GM19351 (cell line): ENCODE measurements around the gene LYST.

ENCODE experiments used
- ATAC-seq: cut with Tn5 transposase; IDR thresholded peaks from one replicate; pipeline ENCODE4 v1.9.1; 2021; ENCODE audit warnings: mild to moderate bottlenecking, moderate library complexity; ENCODE audit not compliant: unreplicated experiment

The LYST gene

DNA sequence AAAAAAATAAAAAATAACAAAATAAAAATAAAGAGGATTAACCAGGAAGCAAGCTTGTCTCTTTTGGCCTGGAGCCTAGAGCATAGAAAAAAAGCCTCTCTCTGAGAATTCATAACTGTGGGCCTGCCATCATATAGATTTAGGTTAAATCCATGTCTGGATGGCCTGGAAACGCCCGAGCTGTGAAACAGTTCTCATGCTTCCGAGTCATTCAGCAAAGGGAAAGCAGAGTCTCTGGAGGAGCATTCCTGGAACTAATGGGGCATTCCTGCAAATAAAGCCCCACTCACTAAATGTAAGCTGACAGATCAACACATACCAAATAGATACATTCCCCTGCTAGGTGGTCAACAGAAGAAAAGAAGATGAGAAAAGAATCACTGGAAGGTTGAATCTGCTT lies 141.3 kb downstream of the LYST start:
- no peak for ATAC-seq

DNA sequence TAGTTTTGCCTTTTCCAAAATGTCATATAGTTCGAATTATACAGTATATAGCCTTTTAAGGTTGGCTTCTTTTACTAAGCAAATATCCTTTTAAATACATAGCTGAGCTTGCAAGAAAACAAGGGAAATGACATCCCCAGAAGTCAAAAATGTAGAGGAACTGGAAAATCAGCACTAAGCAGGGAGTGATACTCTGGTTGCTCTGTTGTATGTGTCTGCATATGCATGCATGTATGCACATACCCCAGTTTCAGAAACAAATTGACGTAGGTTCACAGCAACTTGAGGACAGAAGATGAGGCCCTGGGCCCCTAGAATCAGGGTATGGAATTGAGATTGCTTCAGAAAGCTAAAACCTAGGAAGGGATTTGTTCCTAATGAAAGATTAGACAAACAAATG lies 142.0 kb downstream of the LYST start:
- ATAC-seq = no peak

DNA sequence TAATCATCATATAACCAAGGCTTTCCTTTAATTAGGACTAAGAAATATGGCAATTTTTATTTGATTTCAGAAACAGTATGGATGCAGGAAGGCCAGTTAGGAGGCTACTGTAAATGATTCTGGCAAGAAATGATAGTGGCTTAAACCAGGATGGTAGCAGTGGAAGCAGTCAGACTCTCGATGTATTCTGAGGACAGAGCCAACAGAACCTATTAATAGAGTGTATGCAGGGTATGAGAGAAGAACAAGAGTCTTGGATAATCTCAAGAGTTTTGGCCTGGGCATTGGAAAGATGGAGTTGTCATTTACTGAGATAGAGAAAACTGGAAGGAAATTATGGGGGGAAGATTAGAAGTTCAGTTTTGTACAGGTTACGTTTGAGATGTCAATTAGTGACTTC lies 143.8 kb downstream of the LYST start:
- ATAC-seq = no peak

DNA sequence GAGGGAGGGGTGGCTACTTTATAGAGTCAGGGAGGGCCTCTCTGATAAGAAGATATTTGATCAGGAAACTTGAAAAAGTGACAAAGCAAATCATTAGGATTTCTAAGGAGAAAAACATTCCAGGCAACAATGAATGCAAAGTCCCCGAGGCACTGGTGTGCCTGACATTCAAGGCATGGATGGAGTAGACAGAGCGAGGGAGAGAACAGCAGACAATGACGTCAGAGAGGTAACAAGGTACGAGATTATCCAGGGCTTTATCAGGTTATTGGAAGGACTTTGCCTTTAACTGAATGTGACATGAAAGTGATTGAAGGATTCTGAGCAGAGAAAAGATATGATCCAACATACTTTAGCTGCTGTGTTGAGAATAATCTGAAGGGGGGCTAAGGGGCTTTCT lies 144.7 kb downstream of the LYST start:
- no peak for ATAC-seq

DNA sequence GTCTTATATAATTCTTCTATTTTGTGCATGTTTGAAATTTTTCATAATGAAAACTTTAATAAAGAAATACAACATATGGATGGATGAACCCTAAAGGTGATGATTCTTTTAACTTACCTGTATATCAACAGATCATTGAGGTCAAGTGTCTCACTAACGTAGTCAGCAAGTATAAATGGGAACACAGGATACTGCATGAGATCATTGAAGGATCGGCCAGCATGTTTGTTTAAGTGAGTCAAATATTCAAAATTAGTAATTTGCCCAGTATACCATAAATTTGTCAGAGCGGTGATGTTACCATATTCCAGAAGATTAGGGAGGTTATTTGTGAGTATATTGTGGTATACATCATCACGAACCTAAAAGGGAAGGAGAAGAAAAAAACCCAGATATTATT lies 146.2 kb downstream of the LYST start:
- no peak for ATAC-seq

DNA sequence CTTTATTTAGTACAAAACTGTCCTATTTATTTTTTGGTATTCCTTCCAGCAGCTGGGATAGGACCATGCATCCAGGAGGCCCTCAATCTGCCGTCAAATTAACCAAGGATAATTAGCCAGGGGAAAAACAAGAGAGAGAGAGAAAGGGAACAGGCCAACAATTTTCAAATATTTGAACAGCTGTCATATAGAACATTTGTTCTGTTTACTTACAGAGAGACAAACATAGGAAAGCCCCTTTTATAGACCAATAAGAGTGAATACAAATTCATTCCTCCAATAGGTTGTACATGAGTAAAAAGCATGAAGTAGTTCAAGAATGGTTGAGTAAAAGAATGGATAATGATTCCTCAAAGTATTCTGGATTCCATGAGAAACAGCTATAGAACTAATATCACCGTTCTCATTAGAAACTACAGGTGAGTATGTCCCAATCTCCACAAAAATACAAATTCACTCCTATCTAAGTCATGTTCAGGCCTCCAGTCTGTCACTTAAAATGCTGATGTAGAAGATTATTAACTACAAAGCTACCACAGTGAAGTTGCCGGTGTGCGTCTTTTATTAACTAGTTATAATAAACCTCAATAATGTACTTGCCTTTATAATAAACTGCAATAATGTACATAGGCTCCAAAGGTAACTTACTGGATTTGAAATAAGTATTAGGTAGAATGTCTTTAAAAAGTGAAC lies 152.4 kb downstream of the LYST start:
- no peak for ATAC-seq

DNA sequence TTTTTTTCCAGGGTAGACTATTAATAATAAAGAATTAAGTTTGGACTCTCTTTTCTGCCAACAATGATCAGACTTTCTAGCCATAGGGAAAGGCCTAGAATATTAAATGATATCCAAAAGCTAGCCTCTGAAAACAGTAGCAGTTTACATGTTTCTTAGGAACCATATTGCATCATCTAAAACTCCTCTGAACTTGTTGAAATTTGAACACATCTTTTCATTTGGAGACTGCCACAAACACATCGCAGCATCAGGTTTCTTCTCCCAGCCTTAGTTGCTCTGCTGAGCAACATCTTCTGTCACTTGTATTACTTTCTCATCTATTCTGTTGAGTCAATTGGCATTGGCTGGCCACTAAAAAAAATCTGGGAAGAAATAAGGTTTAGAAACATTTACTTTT lies 153.9 kb downstream of the LYST start:
- ATAC-seq = no peak

DNA sequence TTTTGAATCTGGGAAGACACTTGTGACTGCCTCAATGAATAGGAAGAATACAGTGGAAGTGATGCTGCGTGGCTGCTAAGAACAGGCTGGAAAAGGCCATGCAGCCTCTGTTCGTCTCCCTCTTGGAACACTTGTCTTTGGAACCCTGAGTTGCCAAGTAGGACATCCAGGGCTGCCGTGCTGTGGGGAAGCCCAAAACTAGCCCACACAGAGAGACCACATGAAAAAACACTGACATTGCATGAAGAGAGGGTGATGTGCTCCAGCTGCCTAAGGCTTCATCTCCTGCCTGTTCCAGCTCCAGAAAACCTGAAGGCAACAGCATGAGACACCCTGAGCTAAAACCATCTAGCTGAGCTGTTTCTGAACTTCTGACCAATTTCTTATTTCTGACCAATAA lies 156.0 kb downstream of the LYST start:
- no peak for ATAC-seq

DNA sequence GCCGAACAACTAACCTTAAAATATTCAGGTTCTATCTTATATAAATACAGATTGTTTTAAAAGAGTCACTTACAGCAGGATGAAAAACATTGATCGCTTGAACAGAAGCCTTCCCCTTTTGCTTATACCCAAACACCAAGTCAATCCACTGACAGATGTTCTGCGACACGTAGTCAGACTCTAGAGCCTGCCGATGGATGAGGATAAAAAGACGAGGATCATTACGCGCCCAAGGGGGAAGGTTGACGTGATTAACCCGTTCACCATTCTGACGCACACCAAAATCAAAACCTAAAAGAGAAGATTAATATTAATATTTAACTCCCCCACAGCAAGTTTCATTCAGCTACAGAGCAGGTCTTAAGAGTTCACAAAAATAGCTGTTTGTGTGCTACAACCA lies 157.7 kb downstream of the LYST start:
- no peak for ATAC-seq

DNA sequence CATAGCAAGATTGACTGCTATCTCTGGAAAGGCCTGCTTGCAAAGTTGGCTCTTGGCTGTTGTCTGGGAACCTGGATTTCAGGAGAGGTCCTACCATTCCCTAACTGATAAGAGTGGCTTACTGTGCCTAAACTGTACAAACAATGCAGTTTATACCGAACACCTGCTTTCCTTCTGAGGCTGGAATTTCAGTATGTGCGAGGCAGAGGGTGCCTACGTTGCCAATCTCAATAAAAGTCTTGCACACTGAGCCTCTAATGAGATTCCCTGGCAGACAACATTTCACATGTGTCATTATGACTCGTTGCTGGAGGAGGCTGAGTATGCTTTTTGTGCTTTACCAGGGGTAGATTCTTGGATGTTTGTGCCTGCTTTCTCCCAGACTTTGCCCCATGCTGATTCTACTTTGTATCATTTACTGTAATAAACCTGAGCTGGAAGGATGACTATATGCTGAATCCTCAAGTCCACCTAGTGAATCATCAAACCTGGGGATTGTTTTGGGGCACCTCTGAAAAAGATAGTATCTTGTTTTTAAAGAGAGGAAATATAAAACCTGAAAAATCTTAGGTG lies 158.2 kb downstream of the LYST start:
- ATAC-seq = no peak

DNA sequence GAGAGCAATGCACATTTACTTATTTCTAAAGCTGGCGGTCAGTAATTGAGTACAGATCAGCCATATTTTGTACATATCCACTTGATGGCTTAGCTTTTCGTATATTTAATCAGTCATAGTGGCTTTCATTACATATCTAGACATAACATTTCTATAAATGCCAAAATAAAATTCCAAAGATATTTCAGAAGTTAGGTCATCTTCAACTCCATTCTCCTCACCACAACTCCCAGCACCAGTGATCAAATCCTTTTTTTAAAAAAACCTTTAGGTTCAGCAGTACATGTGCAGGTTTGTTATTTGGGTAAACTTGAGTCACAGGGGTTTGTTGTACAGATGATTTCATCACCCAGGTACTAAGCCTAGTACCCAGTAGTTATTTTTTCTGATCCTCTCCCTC lies 163.2 kb downstream of the LYST start:
- no peak for ATAC-seq

DNA sequence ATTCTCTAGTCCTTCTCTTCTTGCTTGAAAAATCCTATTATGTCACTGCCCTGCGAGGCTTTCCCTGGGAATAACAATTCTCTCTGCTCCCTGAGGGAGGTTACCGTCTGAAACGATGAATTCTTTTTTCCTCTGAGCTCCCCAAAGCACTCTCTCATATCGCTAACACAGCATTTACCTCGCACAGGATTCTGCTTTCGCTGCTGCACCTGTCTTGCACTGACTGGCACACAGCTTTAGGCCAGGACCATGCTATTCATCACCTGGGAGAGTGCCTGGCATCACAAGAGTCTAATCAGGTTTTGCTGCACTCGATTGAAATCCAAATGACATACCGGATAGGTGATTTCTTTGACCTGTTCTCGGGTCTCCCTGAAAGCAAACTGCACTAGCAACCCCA lies 164.3 kb downstream of the LYST start:
- no peak for ATAC-seq

DNA sequence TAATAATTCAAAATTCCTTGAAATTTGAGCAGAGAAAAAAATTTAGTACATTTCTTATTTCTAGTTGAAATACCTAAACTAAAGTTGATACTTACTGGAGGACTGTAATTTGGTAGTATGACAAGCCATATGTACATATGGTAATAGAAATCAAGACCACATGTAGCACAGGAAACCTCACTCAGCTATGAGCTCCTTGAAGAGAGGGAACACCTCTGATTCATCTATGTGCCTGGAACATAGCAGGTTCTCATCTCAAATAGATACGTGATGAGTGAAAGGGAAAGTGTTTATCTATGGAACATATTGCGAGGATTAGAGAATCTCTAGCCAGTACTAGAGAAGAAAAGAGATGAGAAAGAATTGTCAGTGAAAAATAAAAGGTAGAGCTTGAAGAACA lies 169.2 kb downstream of the LYST start:
- no peak for ATAC-seq

DNA sequence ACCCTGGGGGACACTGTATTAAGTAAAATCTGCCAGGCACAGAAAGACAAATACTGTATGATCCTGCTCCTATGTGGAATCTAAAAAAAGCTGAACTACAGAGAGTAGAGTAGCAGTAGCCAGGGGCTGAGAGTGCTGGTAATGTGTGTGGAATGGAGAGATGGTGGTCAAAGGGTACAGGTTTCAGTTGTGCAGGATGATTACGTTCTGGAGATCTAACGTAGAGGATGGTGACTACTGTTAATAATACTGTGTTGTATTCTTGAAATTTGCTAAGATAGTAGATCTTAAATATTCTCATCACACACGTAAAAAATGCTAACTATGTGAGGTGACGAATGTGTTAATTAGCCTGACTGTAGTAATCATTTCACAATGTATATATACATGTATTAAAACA lies 177.3 kb downstream of the LYST start:
- ATAC-seq = no peak

DNA sequence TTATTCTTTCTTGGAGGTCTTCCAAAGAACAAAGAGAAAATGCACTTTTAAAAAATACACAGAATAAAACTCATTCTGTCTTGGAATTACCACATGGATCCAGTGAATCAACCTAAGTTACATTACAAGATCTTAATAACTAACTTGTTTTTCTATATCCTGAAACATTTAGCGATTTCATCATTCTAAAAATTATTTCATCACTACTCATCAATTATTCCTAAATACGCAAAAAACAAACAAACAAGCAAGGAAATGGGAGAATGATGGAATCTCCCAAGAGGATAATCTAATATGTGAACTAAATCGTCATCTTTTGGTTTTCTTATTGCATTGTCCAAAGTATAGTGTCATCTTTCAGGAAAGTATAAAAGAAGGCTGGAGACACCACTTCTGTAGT lies 178.6 kb downstream of the LYST start:
- no peak for ATAC-seq

DNA sequence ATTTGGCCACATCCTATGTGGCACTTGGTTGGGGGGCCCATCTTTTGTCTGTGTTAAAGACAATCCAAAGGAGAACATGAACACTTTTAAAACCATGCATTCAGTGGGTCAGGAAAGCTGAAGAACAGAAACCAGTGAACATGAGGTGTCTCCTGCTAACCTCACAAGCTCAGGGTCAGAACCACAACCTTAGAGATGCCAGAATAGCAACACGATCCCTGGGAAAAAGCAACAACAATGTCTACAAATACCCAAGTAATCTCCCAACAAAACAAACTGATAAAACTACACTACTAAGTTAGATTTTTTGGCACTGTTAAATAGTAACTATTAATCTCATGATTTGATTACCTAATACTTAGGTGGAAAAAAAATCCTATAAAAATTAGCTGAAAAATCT lies 183.1 kb downstream of the LYST start:
- no peak for ATAC-seq

DNA sequence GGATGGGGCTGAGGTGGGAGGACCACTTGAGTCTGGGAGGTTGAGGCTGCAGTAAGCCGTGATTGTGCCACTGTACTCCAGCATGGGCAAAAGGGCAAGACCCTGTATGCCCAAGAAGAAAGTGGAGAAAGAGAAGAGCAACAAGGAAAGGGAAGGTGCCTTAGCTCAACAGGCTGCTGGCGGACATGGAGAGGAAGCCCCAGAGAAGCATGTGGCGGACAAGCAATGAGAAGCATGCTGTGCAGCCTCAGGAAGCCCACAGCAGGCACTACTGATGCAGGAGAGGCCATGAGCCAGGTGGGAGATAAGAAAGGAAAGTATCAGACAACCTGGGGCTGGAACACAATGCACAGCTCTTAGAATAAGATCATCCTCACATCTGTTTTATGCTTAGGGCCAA lies 184.5 kb downstream of the LYST start:
- no peak for ATAC-seq

DNA sequence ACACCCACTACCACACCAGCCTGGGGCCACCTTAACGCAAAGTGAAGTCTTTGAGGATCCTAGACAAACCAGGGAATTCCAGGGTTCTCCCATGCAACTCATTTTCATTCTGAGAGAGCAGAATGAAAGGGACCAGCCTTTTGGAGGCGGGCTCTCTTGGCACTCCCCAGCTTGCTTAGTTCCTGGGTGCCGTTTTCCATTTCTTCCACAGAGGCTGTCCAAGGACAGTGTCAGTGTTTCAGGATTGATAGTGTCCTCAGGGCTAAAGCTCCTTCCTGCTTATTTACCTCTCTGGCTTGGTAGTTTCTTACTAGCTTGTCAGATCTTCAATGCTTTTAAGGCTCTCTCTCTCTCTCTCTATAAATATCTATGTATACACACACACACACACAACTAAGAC lies 187.1 kb downstream of the LYST start:
- ATAC-seq = no peak

DNA sequence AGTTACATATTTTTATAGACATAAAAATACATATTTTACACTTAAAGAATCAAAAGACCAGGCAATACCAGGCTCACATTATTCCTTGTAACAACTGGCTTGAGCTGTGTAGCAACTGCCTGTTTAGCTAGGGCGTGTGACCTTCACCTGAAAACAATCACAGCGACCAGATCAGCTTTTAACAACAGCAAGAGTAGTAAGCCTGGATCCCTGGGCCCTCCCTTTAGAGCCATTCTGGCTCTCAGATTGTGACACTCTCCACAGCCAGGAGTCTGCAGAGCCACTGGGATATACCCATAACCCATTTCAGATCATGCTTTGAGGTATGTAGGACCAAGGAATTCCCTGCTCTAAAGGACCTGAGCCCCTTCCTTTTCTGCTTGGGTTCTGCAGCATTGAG lies 187.7 kb downstream of the LYST start:
- ATAC-seq = no peak

DNA sequence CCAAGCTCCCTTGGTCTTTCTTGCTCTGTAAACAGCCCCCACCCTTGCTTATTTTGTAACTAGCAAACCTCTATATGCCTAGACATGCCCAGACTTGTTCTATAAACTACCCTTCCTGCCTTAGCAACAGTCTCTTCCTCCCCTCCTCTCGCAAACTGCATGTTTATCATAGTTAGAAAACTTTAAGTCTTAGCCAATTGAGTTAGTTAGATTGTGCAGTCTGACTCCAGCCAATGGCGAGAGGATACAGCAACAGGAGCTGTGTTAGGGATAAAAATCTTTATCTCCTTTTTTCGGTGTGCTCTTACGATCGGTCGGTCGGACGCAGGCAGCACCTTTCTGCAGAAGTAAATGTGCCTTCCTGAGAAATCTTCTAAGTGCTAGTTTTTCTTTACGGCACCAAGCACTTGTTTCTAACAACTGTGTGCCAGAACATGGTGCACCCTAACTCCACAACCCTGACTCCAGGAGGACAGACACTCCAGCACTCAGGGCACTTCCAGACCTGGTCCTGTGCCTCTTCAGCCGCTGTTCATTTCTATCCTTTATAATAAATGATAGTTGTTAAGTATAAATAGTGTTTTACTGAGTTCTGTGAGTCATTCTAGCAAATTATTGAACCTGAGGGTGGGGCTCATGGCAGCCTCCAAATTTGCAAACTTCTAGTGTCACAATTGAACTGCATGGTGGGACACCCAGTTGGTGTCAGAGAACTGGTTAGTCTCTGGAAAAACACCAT lies 191.4 kb downstream of the LYST start:
- no peak for ATAC-seq

DNA sequence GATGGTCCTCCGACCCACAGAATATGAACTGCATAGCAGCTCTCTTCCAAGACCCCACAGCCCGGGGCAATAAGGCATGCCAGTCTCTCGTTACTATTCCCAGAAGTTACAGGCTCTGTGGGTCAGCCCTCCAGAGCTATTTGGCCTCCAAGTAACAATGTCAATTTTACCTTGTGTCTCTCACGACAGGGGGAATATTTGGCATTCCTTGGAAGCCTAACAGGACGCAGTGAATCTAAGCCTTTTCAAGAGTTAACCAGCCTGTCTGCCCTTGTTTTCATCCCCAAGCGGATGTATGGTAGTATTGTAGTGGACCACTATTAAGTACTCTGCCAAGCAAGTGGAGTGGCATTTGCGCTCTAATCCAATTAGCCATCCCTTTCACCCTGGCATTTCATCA lies 192.7 kb downstream of the LYST start:
- ATAC-seq = no peak

DNA sequence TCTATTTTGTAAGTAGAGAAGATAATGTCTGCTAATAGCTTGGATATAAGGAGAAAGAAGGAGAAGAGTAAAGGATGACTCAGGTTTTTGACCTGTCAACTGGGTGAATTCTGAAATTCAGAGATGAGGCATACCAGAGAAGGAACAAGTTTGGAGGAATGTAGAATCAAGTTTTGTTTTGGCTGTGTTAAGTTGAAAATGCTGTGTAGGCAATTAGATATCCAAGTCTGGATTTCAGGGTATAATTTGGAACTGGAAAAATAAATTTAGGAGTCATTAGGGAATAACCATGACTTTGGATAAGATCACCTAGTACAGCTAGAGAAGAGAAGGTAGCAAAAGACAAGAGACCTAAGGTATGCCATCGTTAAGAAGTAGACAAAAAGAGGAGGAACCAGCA lies 194.7 kb downstream of the LYST start:
- no peak for ATAC-seq
